Measurements from ENCODE around the gene GIMAP4.

The GIMAP4 gene

GRCh38 chr7:150524018-150524417, 43.2 kb upstream of the GIMAP4 start:
- H3K36me3 ChIP-seq (replicated peaks in 1 of 2; ENCODE audit: control insufficient read depth in 2 of 2, insufficient read depth in 2 of 2, low read length in 2 of 2): no peaks in the 10 kb centered on the region
- H4K91ac ChIP-seq (ENCODE audit: low read depth, low read length, poor library complexity): no peak overlapping the region
- H3K27ac ChIP-seq (replicated peaks; ENCODE audit: low read length): no peak overlapping the region
- H3K4me3 ChIP-seq (ENCODE audit: low read length in 2 of 2): no peak overlapping the region
- H3K27me3 ChIP-seq (ENCODE audit: control insufficient read depth in 3 of 3, insufficient read depth in 3 of 3, low read depth in 1 of 3, low read length in 3 of 3): no peaks in the 10 kb centered on the region
- no peaks in the 10 kb centered on the region for H3K4me1 ChIP-seq (ENCODE audit: control insufficient read depth in 2 of 2, insufficient read depth in 1 of 2, low read depth in 1 of 2, low read length in 2 of 2)
- H2AK5ac ChIP-seq (ENCODE audit: low read depth, low read length): no peak overlapping the region
- no peak overlapping the region for H2BK12ac ChIP-seq (ENCODE audit: low read length)
- H3K9me3 ChIP-seq (replicated peaks in 1 of 2; ENCODE audit: control insufficient read depth in 2 of 2, insufficient read depth in 1 of 2, low read depth in 1 of 2, low read length in 2 of 2): peaks cover 0 to 2% of the 10 kb centered on the region in 2 donors
- no peak overlapping the region for H2BK5ac ChIP-seq (ENCODE audit: low read length)
- DNase-seq (ENCODE audit: low spot score): no peak
- no peak overlapping the region for H3K14ac ChIP-seq (ENCODE audit: low read length)
- no peak overlapping the region for H2BK15ac ChIP-seq (ENCODE audit: low read length)
- H3K18ac ChIP-seq (ENCODE audit: low read length): no peak overlapping the region
- H2AFZ ChIP-seq (ENCODE audit: low read length): no peak overlapping the region
- no peak overlapping the region for H3K9ac ChIP-seq (ENCODE audit: low read depth, low read length, poor library complexity)
- no peak overlapping the region for H4K8ac ChIP-seq (ENCODE audit: low read depth, low read length)
- no peaks in the 10 kb centered on the region for H3K79me1 ChIP-seq (ENCODE audit: low read depth, low read length)
- no peak overlapping the region for H3K4ac ChIP-seq (ENCODE audit: low read length)
- no CpG with 5 or more reads among the region's 2 CpGs for WGBS, 2 donors (ENCODE audit: extremely low coverage in 2 of 2, insufficient read length in 2 of 2, insufficient replicate concordance in 1 of 2)
- H2BK120ac ChIP-seq (ENCODE audit: low read depth, low read length): no peak overlapping the region
- no peak overlapping the region for H3K23ac ChIP-seq (ENCODE audit: low read depth, low read length, poor library complexity)
- H3K4me2 ChIP-seq (ENCODE audit: insufficient read depth, low read length, poor library complexity, severe bottlenecking): no peak overlapping the region

- H3K4me2 ChIP-seq (ENCODE audit: insufficient read depth, low read length, poor library complexity, severe bottlenecking): no peak overlapping the region
- no peak overlapping the region for H2BK5ac ChIP-seq (ENCODE audit: low read length)
- H3K9ac ChIP-seq (ENCODE audit: low read depth, low read length, poor library complexity): no peak overlapping the region
- H3K4me1 ChIP-seq (ENCODE audit: control insufficient read depth in 2 of 2, insufficient read depth in 1 of 2, low read depth in 1 of 2, low read length in 2 of 2): no peaks in the 10 kb centered on the region
- no peak overlapping the region for H3K27ac ChIP-seq (replicated peaks; ENCODE audit: low read length)
- WGBS, 2 donors (ENCODE audit: extremely low coverage in 2 of 2, insufficient read length in 2 of 2, insufficient replicate concordance in 1 of 2): no CpG with 5 or more reads among the region's 1 CpG
- H3K27me3 ChIP-seq (ENCODE audit: control insufficient read depth in 3 of 3, insufficient read depth in 3 of 3, low read depth in 1 of 3, low read length in 3 of 3): no peaks in the 10 kb centered on the region
- no peak overlapping the region for H3K4me3 ChIP-seq (ENCODE audit: low read length in 2 of 2)
- H3K14ac ChIP-seq (ENCODE audit: low read length): no peak overlapping the region
- no peak overlapping the region for H4K91ac ChIP-seq (ENCODE audit: low read depth, low read length, poor library complexity)
- no peak overlapping the region for H3K18ac ChIP-seq (ENCODE audit: low read length)
- no peak overlapping the region for H3K23ac ChIP-seq (ENCODE audit: low read depth, low read length, poor library complexity)
- no peak overlapping the region for H3K4ac ChIP-seq (ENCODE audit: low read length)
- no peak for DNase-seq (ENCODE audit: low spot score)
- no peak overlapping the region for H4K8ac ChIP-seq (ENCODE audit: low read depth, low read length)
- H2BK120ac ChIP-seq (ENCODE audit: low read depth, low read length): no peak overlapping the region
- no peak overlapping the region for H2AFZ ChIP-seq (ENCODE audit: low read length)
- H3K36me3 ChIP-seq (replicated peaks in 1 of 2; ENCODE audit: control insufficient read depth in 2 of 2, insufficient read depth in 2 of 2, low read length in 2 of 2): no peaks in the 10 kb centered on the region
- no peak overlapping the region for H2BK15ac ChIP-seq (ENCODE audit: low read length)
- peaks cover 0 to 3% of the 10 kb centered on the region in 2 donors for H3K9me3 ChIP-seq (replicated peaks in 1 of 2; ENCODE audit: control insufficient read depth in 2 of 2, insufficient read depth in 1 of 2, low read depth in 1 of 2, low read length in 2 of 2)
- no peak overlapping the region for H2BK12ac ChIP-seq (ENCODE audit: low read length)
- H3K79me1 ChIP-seq (ENCODE audit: low read depth, low read length): no peaks in the 10 kb centered on the region
- H2AK5ac ChIP-seq (ENCODE audit: low read depth, low read length): no peak overlapping the region
Observed at GRCh38 chr7:150531704-150532103, 35.5 kb upstream of the GIMAP4 start.

- H3K4me2 ChIP-seq (ENCODE audit: insufficient read depth, low read length, poor library complexity, severe bottlenecking): no peak overlapping the region
- no peak overlapping the region for H2BK12ac ChIP-seq (ENCODE audit: low read length)
- H3K9me3 ChIP-seq (replicated peaks in 1 of 2; ENCODE audit: control insufficient read depth in 2 of 2, insufficient read depth in 1 of 2, low read depth in 1 of 2, low read length in 2 of 2): peaks cover 0 to 4% of the 10 kb centered on the region in 2 donors
- no peaks in the 10 kb centered on the region for H3K27me3 ChIP-seq (ENCODE audit: control insufficient read depth in 3 of 3, insufficient read depth in 3 of 3, low read depth in 1 of 3, low read length in 3 of 3)
- no peak overlapping the region for H3K4ac ChIP-seq (ENCODE audit: low read length)
- no peak overlapping the region for H3K27ac ChIP-seq (replicated peaks; ENCODE audit: low read length)
- H2AK5ac ChIP-seq (ENCODE audit: low read depth, low read length): no peak overlapping the region
- H3K14ac ChIP-seq (ENCODE audit: low read length): no peak overlapping the region
- no peak overlapping the region for H3K23ac ChIP-seq (ENCODE audit: low read depth, low read length, poor library complexity)
- H2AFZ ChIP-seq (ENCODE audit: low read length): no peak overlapping the region
- H3K4me3 ChIP-seq (ENCODE audit: low read length in 2 of 2): no peak overlapping the region
- no peak overlapping the region for H4K8ac ChIP-seq (ENCODE audit: low read depth, low read length)
- no peak for DNase-seq (ENCODE audit: low spot score)
- no peak overlapping the region for H4K91ac ChIP-seq (ENCODE audit: low read depth, low read length, poor library complexity)
- H3K18ac ChIP-seq (ENCODE audit: low read length): no peak overlapping the region
- no peak overlapping the region for H2BK120ac ChIP-seq (ENCODE audit: low read depth, low read length)
- no peak overlapping the region for H3K9ac ChIP-seq (ENCODE audit: low read depth, low read length, poor library complexity)
- H2BK5ac ChIP-seq (ENCODE audit: low read length): no peak overlapping the region
- H3K79me1 ChIP-seq (ENCODE audit: low read depth, low read length): no peaks in the 10 kb centered on the region
- H2BK15ac ChIP-seq (ENCODE audit: low read length): no peak overlapping the region
- H3K36me3 ChIP-seq (replicated peaks in 1 of 2; ENCODE audit: control insufficient read depth in 2 of 2, insufficient read depth in 2 of 2, low read length in 2 of 2): no peaks in the 10 kb centered on the region
- WGBS, 2 donors (ENCODE audit: extremely low coverage in 2 of 2, insufficient read length in 2 of 2, insufficient replicate concordance in 1 of 2): no CpG with 5 or more reads among the region's 2 CpGs
- no peaks in the 10 kb centered on the region for H3K4me1 ChIP-seq (ENCODE audit: control insufficient read depth in 2 of 2, insufficient read depth in 1 of 2, low read depth in 1 of 2, low read length in 2 of 2)
Observed at GRCh38 chr7:150538259-150538658, 28.9 kb upstream of the GIMAP4 start.

GRCh38 chr7:150553163-150553562, 14.0 kb upstream of the GIMAP4 start:
- Histone ChIP-seq H3K23ac (ENCODE audit: low read depth, low read length, poor library complexity) (no peak overlapping the region), H2BK5ac (ENCODE audit: low read length) (no peak overlapping the region), H2AK5ac (ENCODE audit: low read depth, low read length) (no peak overlapping the region), H3K4me2 (ENCODE audit: insufficient read depth, low read length, poor library complexity, severe bottlenecking) (no peak overlapping the region), H3K4ac (ENCODE audit: low read length) (no peak overlapping the region), H3K18ac (ENCODE audit: low read length) (no peak overlapping the region), H2BK120ac (ENCODE audit: low read depth, low read length) (no peak overlapping the region), H2AFZ (ENCODE audit: low read length) (no peak overlapping the region), H4K91ac (ENCODE audit: low read depth, low read length, poor library complexity) (no peak overlapping the region), H4K8ac (ENCODE audit: low read depth, low read length) (no peak overlapping the region), H2BK15ac (ENCODE audit: low read length) (no peak overlapping the region), H3K14ac (ENCODE audit: low read length) (no peak overlapping the region), H3K9me3 (replicated peaks in 1 of 2; ENCODE audit: control insufficient read depth in 2 of 2, insufficient read depth in 1 of 2, low read depth in 1 of 2, low read length in 2 of 2) (peaks cover 0 to 9% of the 10 kb centered on the region in 2 donors), H3K9ac (ENCODE audit: low read depth, low read length, poor library complexity) (no peak overlapping the region), H3K79me1 (ENCODE audit: low read depth, low read length) (no peaks in the 10 kb centered on the region), H3K27me3 (ENCODE audit: control insufficient read depth in 3 of 3, insufficient read depth in 3 of 3, low read depth in 1 of 3, low read length in 3 of 3) (no peaks in the 10 kb centered on the region), H2BK12ac (ENCODE audit: low read length) (no peak overlapping the region), H3K4me3 (ENCODE audit: low read length in 2 of 2) (no peak overlapping the region), H3K27ac (replicated peaks; ENCODE audit: low read length) (no peak overlapping the region), H3K4me1 (ENCODE audit: control insufficient read depth in 2 of 2, insufficient read depth in 1 of 2, low read depth in 1 of 2, low read length in 2 of 2) (no peaks in the 10 kb centered on the region), H3K36me3 (replicated peaks in 1 of 2; ENCODE audit: control insufficient read depth in 2 of 2, insufficient read depth in 2 of 2, low read length in 2 of 2) (peaks cover 0 to 2% of the 10 kb centered on the region in 2 donors)
- no peak for DNase-seq (ENCODE audit: low spot score)

All from neuronal stem cell (in vitro differentiated cells).